Prostate gland (tissue), 2 donors: ENCODE measurements around the gene AUTS2. TPM values are rescaled to one million over a fixed set of nuclear protein-coding genes. Genes with fewer than 3 reads are reported as not detected.

Experiments
- DNase-seq: peaks from one replicate; pipeline ENCODE4 v3.0.0-alpha.2; 2019; ENCODE audit warnings: low spot score
- H3K27ac ChIP-seq, 2 donors: fragments of 200-600 bp; sonication (generic); 2 replicates each; pipeline ENCODE4 v1.5.1; 2017 to 2019
- H3K27me3 ChIP-seq: fragments of 200-600 bp; sonication (generic); replicated peaks from 2 replicates; pipeline ENCODE4 v1.5.1; 2019; ENCODE audit not compliant: insufficient read depth
- H3K36me3 ChIP-seq, 2 donors: fragments of 200-600 bp; sonication (generic); 1 replicate in 1 of 2; 2 replicates in 1 of 2; pipeline versions ENCODE4 v1.5.1 to v1.8.1; 2017 to 2019
- H3K4me1 ChIP-seq: fragments of 200-600 bp; sonication (generic); replicated peaks from 2 replicates; pipeline ENCODE4 v1.5.1; 2019
- H3K4me3 ChIP-seq, 2 donors: fragments of 200-600 bp; sonication (generic); 2 replicates each; pipeline ENCODE4 v1.5.1; 2017 to 2019
- H3K9me3 ChIP-seq: fragments of 200-600 bp; sonication (generic); 2 replicates; pipeline ENCODE4 v1.5.1; 2017
- CTCF ChIP-seq, 4 experiments: fragments of 200-600 bp in 2 of 4; fragments of 450-650 bp in 2 of 4; sonication (generic) in 2 of 4; IDR thresholded peaks; 1 replicate in 3 of 4; 2 replicates in 1 of 4; pipeline ENCODE4 v1.5.1; 2016 to 2019; ENCODE audit warnings: antibody characterized with exemption in 4 of 4, mild to moderate bottlenecking in 2 of 4, moderate library complexity in 2 of 4
- POLR2A ChIP-seq: fragments of 450-650 bp; IDR thresholded peaks from one replicate; pipeline ENCODE4 v1.6.1; 2016; ENCODE audit warnings: antibody characterized with exemption, mild to moderate bottlenecking
- POLR2AphosphoS5 ChIP-seq: sonication (generic); formaldehyde crosslinking; IDR thresholded peaks from one replicate; pipeline ENCODE4 v1.6.1; 2017; ENCODE audit warnings: antibody characterized with exemption
- WGBS: methylation state at CpG from one replicate; pipeline ENCODE4 v1.1.5; 2018; 5-methylcytosine and 5-hydroxymethylcytosine counted together
- intact Hi-C: fragments of 100-400 bp; cut with DNase I; formaldehyde crosslinking; loops from one replicate; pipeline ENCODE4 v1.14.2; 2022
- total RNA-seq, 2 donors: library from RNA; depleted of rRNA; stranded (reverse); fragments of >200 nt; gene quantifications; one replicate each; pipeline ENCODE4 v1.1.0, GENCODE V29; 2016

The AUTS2 gene
- total RNA-seq, 2 donors from 2014 or later = 25.0 to 55.2 TPM

- Histone ChIP-seq H3K9me3 (no peaks in the 10 kb centered on the region), H3K4me3 (no peak overlapping the region), H3K27ac (no peak overlapping the region), H3K27me3 (no peaks in the 10 kb centered on the region), H3K36me3 (no peaks in the 10 kb centered on the region), H3K4me1 (no peaks in the 10 kb centered on the region)
- no peak for DNase-seq
- TF ChIP-seq POLR2A (no peak), POLR2AphosphoS5 (no peak), CTCF (IDR thresholded peaks at IDR 0.05) (no peak)
- 71% methylated on average over 9 of the region's 9 CpGs for WGBS
- intact Hi-C loops = no loop called here
Measured at GRCh38 chr7:70539617-70540016, 941.3 kb downstream of the AUTS2 start.

GRCh38 chr7:70540641-70541040, 942.4 kb downstream of the AUTS2 start:
- no peak overlapping the region for H3K27ac ChIP-seq
- WGBS = 48% methylated on average over 1 of the region's 1 CpG
- H3K4me1 ChIP-seq = no peaks in the 10 kb centered on the region
- no peaks in the 10 kb centered on the region for H3K9me3 ChIP-seq
- TF ChIP-seq POLR2A = no peak
- TF ChIP-seq POLR2AphosphoS5 = no peak
- no peak for TF ChIP-seq CTCF (IDR thresholded peaks at IDR 0.05)
- no peaks in the 10 kb centered on the region for H3K36me3 ChIP-seq
- H3K27me3 ChIP-seq = no peaks in the 10 kb centered on the region
- DNase-seq = no peak
- intact Hi-C loops = no loop called here
- H3K4me3 ChIP-seq = no peak overlapping the region

DNA sequence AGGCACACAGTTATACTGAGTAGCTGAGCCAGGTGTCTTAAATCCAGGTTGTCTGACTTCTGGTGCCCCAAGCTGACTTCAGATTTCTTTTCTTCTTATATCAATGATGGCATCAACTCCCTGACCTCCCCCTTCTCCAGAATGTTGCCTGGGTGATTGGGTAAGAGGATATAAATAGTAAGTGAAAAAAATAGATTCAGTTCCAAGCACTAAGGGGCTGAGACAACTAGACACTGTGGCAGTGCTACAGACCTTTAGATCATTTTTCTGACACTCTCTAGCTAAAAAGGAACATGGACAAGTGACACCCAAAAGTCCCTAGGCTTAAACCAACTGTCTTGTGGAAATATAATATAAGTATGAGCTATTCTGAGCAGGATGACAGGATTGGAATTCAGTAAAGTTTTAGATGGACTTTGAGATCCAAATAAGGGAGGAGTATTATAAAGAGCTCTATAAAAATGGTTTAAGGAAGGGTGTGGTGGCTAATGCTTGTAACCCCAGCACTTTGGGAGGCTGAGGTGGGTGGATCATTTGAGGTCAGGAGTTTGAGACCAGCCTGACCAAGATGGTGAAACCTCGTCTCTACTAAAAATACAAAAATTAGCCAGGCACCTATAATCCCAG, 944.6 kb downstream of the AUTS2 start:
- Histone ChIP-seq H3K9me3 (no peaks in the 10 kb centered on the region), H3K27ac (no peak overlapping the region), H3K4me3 (no peak overlapping the region), H3K4me1 (no peaks in the 10 kb centered on the region), H3K27me3 (no peaks in the 10 kb centered on the region), H3K36me3 (no peaks in the 10 kb centered on the region)
- 95% methylated on average over 1 of the region's 1 CpG for WGBS
- DNase-seq = no peak
- TF ChIP-seq POLR2A (no peak), CTCF (IDR thresholded peaks at IDR 0.05) (no peak), POLR2AphosphoS5 (no peak)
- intact Hi-C loops = no loop called here

DNA sequence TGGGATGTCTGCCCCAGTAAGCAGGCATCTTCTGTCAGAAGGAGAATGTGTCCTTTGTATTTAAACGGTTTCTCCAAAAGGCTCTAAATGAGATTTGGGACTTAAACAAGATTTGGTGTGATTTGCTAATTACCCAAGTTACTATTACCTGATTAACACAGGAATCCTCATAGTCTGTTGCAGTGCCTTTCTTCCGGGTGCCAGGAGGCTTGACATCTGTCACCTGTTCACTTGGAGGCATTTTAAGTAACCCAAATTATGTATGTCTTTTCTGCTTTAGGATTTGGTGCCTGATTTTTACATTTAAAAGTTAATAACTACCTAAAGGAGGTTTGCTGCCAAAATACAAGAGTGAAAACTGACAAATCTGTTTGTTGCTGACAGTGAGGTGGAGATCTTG, 945.7 kb downstream of the AUTS2 start:
- Histone ChIP-seq H3K9me3 (no peaks in the 10 kb centered on the region), H3K27me3 (no peaks in the 10 kb centered on the region), H3K36me3 (no peaks in the 10 kb centered on the region), H3K4me3 (no peak overlapping the region), H3K4me1 (no peaks in the 10 kb centered on the region), H3K27ac (no peak overlapping the region)
- WGBS = 93% methylated on average over 2 of the region's 2 CpGs
- TF ChIP-seq CTCF (IDR thresholded peaks at IDR 0.05) (no peak), POLR2A (no peak), POLR2AphosphoS5 (no peak)
- no peak for DNase-seq
- intact Hi-C loops = no loop called here

- Histone ChIP-seq H3K27ac (no peak overlapping the region), H3K36me3 (no peaks in the 10 kb centered on the region), H3K4me3 (no peak overlapping the region), H3K4me1 (no peaks in the 10 kb centered on the region), H3K27me3 (no peaks in the 10 kb centered on the region), H3K9me3 (no peaks in the 10 kb centered on the region)
- 79% methylated on average over 6 of the region's 6 CpGs for WGBS
- TF ChIP-seq POLR2A (no peak), CTCF (IDR thresholded peaks at IDR 0.05) (no peak), POLR2AphosphoS5 (no peak)
- DNase-seq = no peak
- intact Hi-C loops = no loop called here
Measured at GRCh38 chr7:70545214-70545613, 946.9 kb downstream of the AUTS2 start.
